GM06990 (cell line): ENCODE results near the gene RNF215.

Experiments used
- DNase-seq: peaks from one replicate; pipeline ENCODE4 v3.0.0-alpha.2; 2011; ENCODE audit not compliant: insufficient read length; ENCODE audit errors: extremely low read depth
- H3K27me3 ChIP-seq: replicated peaks from 2 replicates; pipeline ENCODE4 v1.6.0; 2011; ENCODE audit warnings: low read length; ENCODE audit not compliant: control insufficient read depth, insufficient read depth
- H3K36me3 ChIP-seq: 2 replicates; pipeline ENCODE4 v1.5.1; 2011; ENCODE audit warnings: low read length; ENCODE audit not compliant: control insufficient read depth, insufficient read depth
- H3K4me3 ChIP-seq: replicated peaks from 2 replicates; pipeline ENCODE4 v1.5.1; 2011; ENCODE audit warnings: low read depth, mild to moderate bottlenecking, control low read depth, low read length
- TF ChIP-seq, protein P1 (sequence below): IDR thresholded peaks from 2 replicates; pipeline ENCODE4 v1.5.1; 2011; ENCODE audit warnings: low read length, control low read depth, mild to moderate bottlenecking, inconsistent platforms; ENCODE audit not compliant: insufficient read depth, poor library complexity, severe bottlenecking

The RNF215 gene

DNA sequence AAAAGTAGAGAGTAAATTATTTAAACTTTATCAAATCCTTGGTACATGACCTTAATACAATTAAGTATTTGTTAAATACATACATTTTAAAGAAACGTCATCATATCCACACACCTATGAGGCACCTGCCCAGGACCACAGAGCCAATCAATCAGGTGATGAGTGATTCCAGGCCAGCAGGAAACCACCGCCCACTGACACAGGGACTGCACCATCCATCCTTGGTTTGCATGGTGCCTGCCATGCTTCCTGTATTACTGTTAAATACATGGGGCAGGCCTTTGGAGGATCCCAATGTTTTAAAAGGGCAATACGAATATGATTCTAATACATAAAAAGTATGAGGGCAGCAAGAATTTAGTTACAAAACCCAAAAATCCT lies 53.5 kb downstream of the RNF215 start:
- H3K36me3 ChIP-seq, result peaks cover 49% of the 10 kb centered on the region
- TF ChIP-seq, protein P1, sequence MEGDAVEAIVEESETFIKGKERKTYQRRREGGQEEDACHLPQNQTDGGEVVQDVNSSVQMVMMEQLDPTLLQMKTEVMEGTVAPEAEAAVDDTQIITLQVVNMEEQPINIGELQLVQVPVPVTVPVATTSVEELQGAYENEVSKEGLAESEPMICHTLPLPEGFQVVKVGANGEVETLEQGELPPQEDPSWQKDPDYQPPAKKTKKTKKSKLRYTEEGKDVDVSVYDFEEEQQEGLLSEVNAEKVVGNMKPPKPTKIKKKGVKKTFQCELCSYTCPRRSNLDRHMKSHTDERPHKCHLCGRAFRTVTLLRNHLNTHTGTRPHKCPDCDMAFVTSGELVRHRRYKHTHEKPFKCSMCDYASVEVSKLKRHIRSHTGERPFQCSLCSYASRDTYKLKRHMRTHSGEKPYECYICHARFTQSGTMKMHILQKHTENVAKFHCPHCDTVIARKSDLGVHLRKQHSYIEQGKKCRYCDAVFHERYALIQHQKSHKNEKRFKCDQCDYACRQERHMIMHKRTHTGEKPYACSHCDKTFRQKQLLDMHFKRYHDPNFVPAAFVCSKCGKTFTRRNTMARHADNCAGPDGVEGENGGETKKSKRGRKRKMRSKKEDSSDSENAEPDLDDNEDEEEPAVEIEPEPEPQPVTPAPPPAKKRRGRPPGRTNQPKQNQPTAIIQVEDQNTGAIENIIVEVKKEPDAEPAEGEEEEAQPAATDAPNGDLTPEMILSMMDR, result no peak
- DNase-seq, result no peak
- H3K27me3 ChIP-seq, result no peaks in the 10 kb centered on the region
- H3K4me3 ChIP-seq, result no peak overlapping the region

DNA sequence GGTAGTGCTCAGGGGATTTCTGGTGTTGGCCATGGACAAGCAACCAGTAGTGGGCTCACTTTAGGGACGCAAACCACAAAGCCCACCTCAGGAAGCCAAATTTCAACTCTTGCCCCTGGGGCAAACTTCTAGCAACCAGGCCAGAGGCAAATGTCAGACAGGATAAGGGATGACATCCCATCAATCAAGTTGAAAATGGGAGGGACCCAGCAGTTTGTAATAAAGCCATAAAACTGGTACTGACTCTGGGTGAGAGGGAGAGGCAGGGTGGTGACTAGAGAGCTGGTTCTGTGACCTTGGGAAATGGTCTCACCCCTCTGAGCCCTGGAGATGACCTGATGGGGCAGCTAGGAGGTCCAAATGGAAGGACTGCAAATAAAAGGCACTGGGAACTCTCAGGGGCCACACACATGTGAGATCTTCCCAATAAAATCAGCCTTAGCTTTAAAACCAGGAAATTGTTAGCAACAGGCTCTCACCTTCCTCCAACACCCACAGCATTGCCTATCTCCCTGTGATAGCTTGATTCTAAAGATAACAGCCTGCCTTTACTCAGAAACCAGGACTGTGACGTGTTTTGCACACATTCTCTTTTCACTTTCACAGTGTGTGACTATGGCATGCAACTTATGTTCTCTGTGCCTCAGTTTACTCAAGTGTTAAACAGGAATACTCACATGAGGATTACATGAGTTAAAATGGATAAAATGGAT lies 54.1 kb downstream of the RNF215 start:
- peaks cover 45% of the 10 kb centered on the region for H3K36me3 ChIP-seq
- no peak overlapping the region for H3K4me3 ChIP-seq
- no peaks in the 10 kb centered on the region for H3K27me3 ChIP-seq
- DNase-seq, result no peak
- TF ChIP-seq, protein P1, result no peak

DNA sequence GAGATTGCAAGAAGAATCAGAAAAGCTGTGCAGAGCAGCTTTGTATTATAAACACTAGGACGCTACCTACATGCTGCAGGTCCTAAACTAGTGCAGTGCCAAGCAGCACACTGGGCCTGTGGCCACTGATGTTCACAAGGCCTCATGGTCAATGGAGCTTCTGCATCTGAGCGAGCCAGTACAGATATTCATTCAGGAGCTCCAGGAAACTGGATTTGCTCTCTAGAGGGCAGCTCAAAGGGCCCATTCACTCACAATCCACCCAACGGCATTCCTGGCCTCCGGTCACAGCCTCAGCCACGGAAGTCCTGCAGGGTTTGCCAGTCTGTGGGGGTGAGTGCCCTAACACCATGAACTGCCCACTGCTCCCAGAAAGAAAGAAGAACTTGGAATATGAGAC lies 54.7 kb downstream of the RNF215 start:
- H3K36me3 ChIP-seq, result peaks cover 41% of the 10 kb centered on the region
- no peak overlapping the region for H3K4me3 ChIP-seq
- DNase-seq, result no peak
- TF ChIP-seq, protein P1, result no peak
- H3K27me3 ChIP-seq, result no peaks in the 10 kb centered on the region
